ENCODE data around the gene ZNF324.

- TF ChIP-seq CTCF (conservative IDR thresholded peaks at IDR 0.05) (no peak), EZH2 (IDR thresholded peaks at IDR 0.05; ENCODE audit: low read depth) (no peak)
Measured at GRCh38 chr19:58491393-58491792, 24.5 kb downstream of the ZNF324 start.

All from PC-9 (cell line).